CD4-positive, alpha-beta T cell treated with Interleukin-12 subunit alpha and Interleukin-12 subunit beta, for 1 hour (primary cell): ENCODE results near the gene METTL9.
A peak's percentile ranks its signal among the peaks of the same experiment; 100 is the strongest.
"Not testable (repeated sequence)": the region's sequence is repeated elsewhere in the genome, so short reads cannot be mapped to it uniquely, and the experiment has no call there.

ENCODE experiments used
- DNase-seq: peaks from one replicate; pipeline ENCODE4 v3.0.0-alpha.2; 2020

The METTL9 gene

GRCh38 chr16:21639493-21639892, 40.1 kb downstream of the METTL9 start:
- no peak for DNase-seq

GRCh38 chr16:21641916-21642315, 42.5 kb downstream of the METTL9 start:
- no peak for DNase-seq

GRCh38 chr16:21642861-21643260, 43.5 kb downstream of the METTL9 start:
- no peak for DNase-seq

GRCh38 chr16:21643785-21644184, 44.4 kb downstream of the METTL9 start:
- no peak for DNase-seq

GRCh38 chr16:21644674-21645073, 45.3 kb downstream of the METTL9 start:
- DNase-seq, result no peak

GRCh38 chr16:21645261-21645721, 45.9 kb downstream of the METTL9 start:
- DNase-seq, result peak; percentile 65

- DNase-seq, result no peak
Observed at GRCh38 chr16:21646091-21646490, 46.7 kb downstream of the METTL9 start.

- peak; percentile 80 for DNase-seq
Observed at GRCh38 chr16:21646721-21647561, 47.6 kb downstream of the METTL9 start.

- DNase-seq, result no peak
Observed at GRCh38 chr16:21647562-21648164, 48.3 kb downstream of the METTL9 start.

GRCh38 chr16:21649826-21650406, 50.5 kb downstream of the METTL9 start:
- DNase-seq, result not testable (repeated sequence)

GRCh38 chr16:21650521-21650920, 51.1 kb downstream of the METTL9 start:
- DNase-seq, result no peak

- DNase-seq, result no peak
Observed at GRCh38 chr16:21651515-21651914, 52.1 kb downstream of the METTL9 start.

GRCh38 chr16:21652453-21652852, 53.1 kb downstream of the METTL9 start, which contains the start of gene IGSF6:
TSS of gene IGSF6 (minus strand) at chr16:21652608. CDS start at chr16:21652598, 10 bp downstream.
- DNase-seq, result no peak

- no peak for DNase-seq
Observed at GRCh38 chr16:21653571-21653970, 54.2 kb downstream of the METTL9 start.

- DNase-seq, result no peak
Observed at GRCh38 chr16:21654466-21654865, 55.1 kb downstream of the METTL9 start.

GRCh38 chr16:21654881-21655280, 55.5 kb downstream of the METTL9 start:
- DNase-seq, result no peak

- DNase-seq, result peak; percentile 74
Observed at GRCh38 chr16:21656795-21657768, 57.7 kb downstream of the METTL9 start.

GRCh38 chr16:21659124-21659523, 59.7 kb downstream of the METTL9 start:
- no peak for DNase-seq

GRCh38 chr16:21663889-21664647, 64.7 kb downstream of the METTL9 start, which contains the start of gene OTOA:
TSS of gene OTOA (plus strand) at chr16:21663968. CDS start at chr16:21678515, 14,547 bp downstream.
- peak; percentile 17 for DNase-seq

- DNase-seq, result no peak
Observed at GRCh38 chr16:21664801-21665492, 65.6 kb downstream of the METTL9 start.

- DNase-seq, result no peak
Observed at GRCh38 chr16:21666772-21667171, 67.4 kb downstream of the METTL9 start.
